IPS DF 6.9 (cell line): ENCODE results near the gene NKAIN2.
"Not testable (repeated sequence)": the region's sequence is repeated elsewhere in the genome, so short reads cannot be mapped to it uniquely, and the experiment has no call there.

Experiments used
- DNase-seq: peaks from one replicate; pipeline ENCODE4 v3.0.0-alpha.2; 2013; ENCODE audit warnings: low read depth, low spot score
- H3K27ac ChIP-seq: one replicate; pipeline ENCODE4 v1.5.1; 2013; ENCODE audit warnings: low read length, control low read depth
- H3K27me3 ChIP-seq: 2 replicates; pipeline ENCODE4 v1.6.1; 2013; ENCODE audit warnings: mild to moderate bottlenecking, low read length; ENCODE audit not compliant: control insufficient read depth, insufficient read depth
- H3K36me3 ChIP-seq: 2 replicates; pipeline ENCODE4 v1.6.1; 2013; ENCODE audit warnings: low read length; ENCODE audit not compliant: control insufficient read depth, insufficient read depth
- H3K4me1 ChIP-seq: 2 replicates; pipeline ENCODE4 v1.6.1; 2013; ENCODE audit warnings: low read length; ENCODE audit not compliant: control insufficient read depth, insufficient read depth
- H3K4me3 ChIP-seq: 2 replicates; pipeline ENCODE4 v1.5.1; 2013; ENCODE audit warnings: mild to moderate bottlenecking, low read length
- H3K9me3 ChIP-seq: 2 replicates; pipeline ENCODE4 v1.6.1; 2013; ENCODE audit warnings: low read length, inconsistent platforms; ENCODE audit not compliant: control insufficient read depth, insufficient read depth
- WGBS: extraction: QIAGEN DNeasy Blood & Tissue Kit; methylation state at CpG from one replicate; pipeline ENCODE4 v1.1.7; 2013; ENCODE audit warnings: mixed read lengths, missing lambda C conversion rate; ENCODE audit not compliant: insufficient read length, insufficient coverage; 5-methylcytosine and 5-hydroxymethylcytosine counted together

Gene NKAIN2

DNA sequence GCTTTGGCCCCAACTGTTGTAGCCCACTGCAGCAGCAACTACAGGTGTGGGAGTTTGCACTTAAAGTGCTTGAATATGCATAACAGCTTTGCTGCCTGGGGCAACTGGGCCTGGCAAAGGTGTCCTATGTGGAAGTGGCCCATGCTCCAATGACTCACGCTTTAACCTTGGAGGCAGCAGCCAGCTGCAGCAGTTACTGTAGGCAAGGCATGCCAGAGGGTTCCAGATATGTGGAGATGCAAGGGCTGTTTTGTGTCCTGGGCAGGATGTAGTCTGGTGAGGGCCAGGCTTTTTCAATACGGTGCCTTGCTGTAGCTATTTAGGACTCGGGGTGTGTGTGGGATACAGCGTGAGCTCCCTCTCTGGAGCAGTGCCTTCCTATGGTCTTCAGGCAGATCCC is 150.3 kb downstream of the NKAIN2 start:
- H3K9me3 ChIP-seq, result no peaks in the 10 kb centered on the region
- DNase-seq, result no peak
- WGBS, result no CpG with 5 or more reads among the region's 4 CpGs
- H3K27ac ChIP-seq, result no peak overlapping the region
- no peak overlapping the region for H3K4me3 ChIP-seq
- H3K4me1 ChIP-seq, result 0 out of 2 replicates have a peak, but pooled peaks cover 3% of the 10 kb centered on the region
- no peaks in the 10 kb centered on the region for H3K36me3 ChIP-seq
- no peaks in the 10 kb centered on the region for H3K27me3 ChIP-seq

DNA sequence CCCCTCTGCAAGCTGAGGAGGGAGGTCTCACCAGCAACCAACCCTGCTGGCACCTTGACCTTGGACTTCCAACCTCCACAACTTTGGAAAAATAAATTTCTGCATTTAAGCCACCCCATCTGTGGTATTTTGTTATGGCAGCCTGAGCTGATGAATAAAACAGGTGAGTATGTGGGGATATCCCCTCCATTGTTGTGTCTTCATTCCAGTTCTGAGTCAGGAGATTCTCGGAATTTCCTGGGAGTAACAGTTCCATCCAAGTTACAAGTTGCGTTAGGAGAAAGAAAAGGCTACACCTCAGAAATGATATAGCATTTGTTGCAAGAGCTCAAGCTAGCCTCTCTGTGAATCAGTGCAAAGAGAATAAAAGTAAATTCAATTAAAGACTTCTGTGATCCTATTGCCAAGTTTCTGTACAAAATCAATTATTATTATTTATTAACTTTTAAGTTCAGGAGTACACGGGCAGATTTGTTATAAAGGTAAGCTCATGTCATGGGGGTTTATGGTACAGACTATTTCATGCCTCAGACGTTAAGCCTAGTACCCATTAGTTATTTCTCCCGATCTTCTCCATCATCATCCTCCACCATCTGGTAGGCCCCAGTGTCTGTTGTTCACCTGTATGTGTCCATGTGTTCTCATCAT is 153.0 kb downstream of the NKAIN2 start:
- H3K9me3 ChIP-seq, result no peaks in the 10 kb centered on the region
- H3K4me3 ChIP-seq, result no peak overlapping the region
- H3K27me3 ChIP-seq, result no peaks in the 10 kb centered on the region
- DNase-seq, result no peak
- H3K4me1 ChIP-seq, result 0 out of 2 replicates have a peak, but pooled peaks cover 3% of the 10 kb centered on the region
- whole genome bisulfite sequencing, result no CpG with 5 or more reads among the region's 5 CpGs
- H3K27ac ChIP-seq, result no peak overlapping the region
- no peaks in the 10 kb centered on the region for H3K36me3 ChIP-seq

DNA sequence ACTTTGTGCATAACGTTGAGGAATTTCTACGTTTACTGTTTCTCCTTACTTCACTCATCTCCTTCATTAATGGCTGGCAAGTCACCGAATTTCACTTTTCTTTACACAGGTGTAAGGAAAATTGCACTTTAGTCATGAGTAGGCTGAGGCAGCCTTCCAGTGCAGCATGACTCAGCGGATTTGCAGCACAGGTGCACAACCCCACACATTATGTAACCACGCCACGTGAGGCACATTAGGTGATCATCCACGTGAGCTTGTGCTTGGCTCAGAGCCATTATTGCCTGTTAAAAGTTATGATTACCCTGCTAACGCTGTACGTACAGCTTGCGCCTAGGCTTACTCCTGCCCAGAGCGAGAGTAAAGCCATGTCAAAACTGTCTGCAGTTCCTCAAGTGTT is 158.8 kb downstream of the NKAIN2 start:
- peaks cover 2% of the 10 kb centered on the region; the same call in 1 of the 2 replicates for H3K4me1 ChIP-seq
- DNase-seq, result no peak
- H3K4me3 ChIP-seq, result no peak overlapping the region
- no peak overlapping the region for H3K27ac ChIP-seq
- WGBS, result no CpG with 5 or more reads among the region's 11 CpGs
- no peaks in the 10 kb centered on the region for H3K36me3 ChIP-seq
- H3K9me3 ChIP-seq, result no peaks in the 10 kb centered on the region
- H3K27me3 ChIP-seq, result no peaks in the 10 kb centered on the region

DNA sequence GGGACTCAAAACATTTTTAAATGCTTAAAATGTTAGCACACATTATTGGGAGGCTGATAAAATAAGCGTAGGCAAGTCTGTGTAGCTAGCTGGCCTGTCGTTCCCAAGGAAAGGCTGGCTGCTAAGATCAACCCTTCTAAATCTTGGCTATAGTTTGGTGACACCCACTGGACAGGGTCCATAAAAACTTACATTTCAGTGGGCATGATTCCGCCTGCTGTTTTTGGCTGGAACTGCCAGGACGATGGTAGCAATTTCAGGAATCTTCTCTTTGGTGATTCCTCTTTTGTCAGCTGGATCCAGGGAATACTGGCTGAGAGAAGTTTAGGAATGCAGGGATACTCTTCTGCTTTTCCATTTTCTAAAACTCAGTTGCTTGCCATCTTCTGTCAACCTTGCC is 162.2 kb downstream of the NKAIN2 start:
- no peaks in the 10 kb centered on the region for H3K27me3 ChIP-seq
- no peak overlapping the region for H3K4me3 ChIP-seq
- H3K4me1 ChIP-seq, result peaks cover 2% of the 10 kb centered on the region; the same call in 1 of the 2 replicates
- no peaks in the 10 kb centered on the region for H3K36me3 ChIP-seq
- H3K9me3 ChIP-seq, result no peaks in the 10 kb centered on the region
- no CpG with 5 or more reads among the region's 4 CpGs for WGBS
- no peak overlapping the region for H3K27ac ChIP-seq
- DNase-seq, result peak; percentile 54

DNA sequence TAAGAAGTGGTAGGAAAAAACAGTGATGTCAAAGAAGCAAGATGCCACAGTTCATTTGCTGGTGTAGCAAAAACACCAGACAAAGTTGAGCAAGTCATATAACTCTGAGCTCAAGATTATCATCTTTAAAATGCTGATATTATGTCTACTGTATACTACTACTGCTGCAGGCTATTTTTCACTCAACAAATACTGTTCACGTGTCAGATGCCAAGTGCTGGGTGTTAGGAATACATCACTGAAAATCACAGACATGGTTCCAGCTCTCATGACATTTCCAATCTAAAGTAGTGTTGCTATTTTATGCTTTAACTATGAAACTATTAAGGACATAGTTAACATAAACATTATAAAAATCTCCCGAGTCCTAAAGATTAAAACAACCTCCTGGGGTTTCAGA is 163.0 kb downstream of the NKAIN2 start:
- no peak overlapping the region for H3K4me3 ChIP-seq
- H3K9me3 ChIP-seq, result no peaks in the 10 kb centered on the region
- no peak for DNase-seq
- no peak overlapping the region for H3K27ac ChIP-seq
- H3K36me3 ChIP-seq, result no peaks in the 10 kb centered on the region
- peaks cover 2% of the 10 kb centered on the region; the same call in 1 of the 2 replicates for H3K4me1 ChIP-seq
- no peaks in the 10 kb centered on the region for H3K27me3 ChIP-seq
- WGBS, result no CpG with 5 or more reads among the region's 2 CpGs

DNA sequence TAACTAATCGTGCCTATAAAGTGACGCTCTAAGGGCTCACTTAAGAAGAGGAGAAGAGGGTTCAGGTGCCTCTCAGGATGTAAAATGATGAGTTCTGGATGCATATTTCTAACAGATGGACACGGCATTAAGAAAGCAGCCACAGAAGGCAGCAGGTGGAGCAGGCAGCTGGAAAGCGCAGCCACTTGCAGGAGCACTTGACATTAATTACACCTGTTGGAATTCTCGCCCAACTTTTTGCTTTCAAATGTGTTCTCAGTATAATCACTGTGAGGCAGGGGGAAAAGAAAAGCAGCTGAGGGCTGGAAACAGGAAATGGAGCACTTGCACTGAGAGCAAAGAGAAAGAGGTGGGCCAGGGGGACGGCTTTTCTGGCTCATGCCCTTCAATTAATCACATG is 164.2 kb downstream of the NKAIN2 start:
- H3K27me3 ChIP-seq, result no peaks in the 10 kb centered on the region
- WGBS, result no CpG with 5 or more reads among the region's 6 CpGs
- H3K4me3 ChIP-seq, result no peak overlapping the region
- no peak for DNase-seq
- no peak overlapping the region for H3K27ac ChIP-seq
- no peaks in the 10 kb centered on the region for H3K9me3 ChIP-seq
- H3K36me3 ChIP-seq, result no peaks in the 10 kb centered on the region
- no peaks in the 10 kb centered on the region for H3K4me1 ChIP-seq

DNA sequence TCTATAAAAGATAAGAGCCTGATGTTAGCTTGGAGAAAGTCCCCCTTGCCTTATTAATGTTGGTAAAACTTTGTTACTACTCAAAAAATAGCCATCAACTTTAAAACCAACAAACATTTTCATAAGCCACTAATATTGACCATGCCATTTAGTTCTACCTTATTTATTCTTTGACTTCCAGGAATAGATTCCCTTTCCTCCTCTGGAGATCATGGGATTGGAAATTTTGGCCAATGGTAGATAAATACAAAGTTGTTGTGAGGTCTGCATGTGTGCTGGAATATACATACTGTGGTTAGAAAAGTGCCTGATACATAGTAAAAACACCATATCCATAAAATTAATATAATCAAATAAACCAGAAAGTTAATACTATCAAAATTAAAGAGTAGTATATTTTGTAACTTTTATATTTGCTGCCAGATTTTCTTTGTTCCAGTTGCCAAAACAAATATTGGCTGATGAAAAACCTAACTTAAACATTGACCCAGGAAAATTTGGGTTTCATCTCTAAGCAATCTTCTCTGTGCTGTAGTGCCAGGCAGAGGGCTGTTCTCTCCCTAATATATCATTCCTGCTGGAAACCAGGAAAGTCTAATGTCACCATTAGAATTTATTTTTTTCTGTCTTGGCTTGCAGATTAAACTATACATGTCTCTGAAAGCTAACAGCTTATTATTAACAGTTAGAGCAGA is 169.1 kb downstream of the NKAIN2 start:
- Histone ChIP-seq H3K4me3 (no peak overlapping the region), H3K4me1 (no peaks in the 10 kb centered on the region), H3K27me3 (no peaks in the 10 kb centered on the region), H3K36me3 (no peaks in the 10 kb centered on the region), H3K9me3 (no peaks in the 10 kb centered on the region), H3K27ac (no peak overlapping the region)
- DNase-seq, result no peak

DNA sequence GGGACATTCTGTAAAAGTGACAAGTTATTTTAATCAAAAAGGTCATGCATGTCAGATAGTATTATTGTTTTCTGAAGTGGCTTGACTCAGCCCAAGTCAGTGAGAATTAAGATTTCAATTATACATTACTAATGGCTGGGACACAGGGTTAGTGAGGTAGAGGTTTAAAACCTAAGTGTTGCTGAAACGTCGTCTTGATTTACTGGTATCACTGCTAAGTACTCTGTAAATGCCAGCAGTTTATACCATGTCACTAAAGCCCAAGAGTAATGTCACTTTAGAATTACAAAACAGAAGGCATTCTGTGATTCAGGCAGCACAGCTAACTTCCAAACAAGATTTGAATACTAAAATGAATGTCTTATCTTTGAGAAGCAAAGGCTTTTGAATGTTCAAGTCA is 176.6 kb downstream of the NKAIN2 start:
- no CpG with 5 or more reads among the region's 2 CpGs for WGBS
- Histone ChIP-seq H3K9me3 (no peaks in the 10 kb centered on the region), H3K4me1 (no peaks in the 10 kb centered on the region), H3K27me3 (no peaks in the 10 kb centered on the region), H3K27ac (no peak overlapping the region), H3K36me3 (no peaks in the 10 kb centered on the region), H3K4me3 (no peak overlapping the region)
- DNase-seq, result no peak

DNA sequence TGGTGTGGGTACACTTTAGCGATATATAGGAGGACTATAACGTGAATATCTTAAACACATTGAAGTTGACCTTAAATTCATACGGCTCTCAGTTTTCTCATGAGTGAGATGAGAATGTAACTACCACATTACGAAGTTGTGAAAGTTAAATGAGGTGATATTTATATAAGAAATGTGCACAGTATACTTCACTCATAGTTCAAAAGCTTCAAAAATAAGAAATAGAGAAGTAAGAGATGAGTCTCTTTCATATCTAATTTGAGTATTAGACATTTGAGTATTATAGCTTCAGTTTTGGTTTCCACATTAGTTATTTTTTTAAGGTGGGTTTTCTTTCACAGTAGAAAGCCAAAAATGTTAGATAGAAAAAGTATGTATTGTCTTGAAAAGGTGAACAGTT is 183.3 kb downstream of the NKAIN2 start:
- no CpG with 5 or more reads among the region's 4 CpGs for WGBS
- no peak overlapping the region for H3K27ac ChIP-seq
- no peaks in the 10 kb centered on the region for H3K36me3 ChIP-seq
- no peaks in the 10 kb centered on the region for H3K9me3 ChIP-seq
- no peaks in the 10 kb centered on the region for H3K27me3 ChIP-seq
- H3K4me1 ChIP-seq, result no peaks in the 10 kb centered on the region
- no peak for DNase-seq
- no peak overlapping the region for H3K4me3 ChIP-seq

DNA sequence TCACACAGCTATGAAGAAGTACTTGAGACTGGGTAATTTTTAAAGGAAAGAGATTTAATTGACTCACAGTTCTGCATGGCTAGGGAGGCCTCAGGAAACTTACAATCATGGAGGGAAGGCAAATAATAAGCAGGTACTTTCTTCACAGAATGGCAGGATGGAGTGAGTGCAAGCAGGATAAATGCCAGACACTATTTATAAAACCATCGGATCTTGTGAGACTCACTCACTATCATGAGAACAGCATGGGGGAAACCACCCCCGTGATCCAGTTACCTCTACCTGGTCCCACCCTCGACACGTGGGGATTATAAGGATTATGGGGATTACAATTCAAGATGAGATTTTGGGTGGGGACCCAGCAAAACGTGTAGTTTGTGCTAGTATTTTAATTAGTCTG is 186.3 kb downstream of the NKAIN2 start:
- not testable (repeated sequence) for H3K4me1 ChIP-seq, H3K36me3 ChIP-seq, DNase-seq, H3K27me3 ChIP-seq, H3K9me3 ChIP-seq, H3K27ac ChIP-seq, H3K4me3 ChIP-seq
- WGBS, result no CpG with 5 or more reads among the region's 5 CpGs

DNA sequence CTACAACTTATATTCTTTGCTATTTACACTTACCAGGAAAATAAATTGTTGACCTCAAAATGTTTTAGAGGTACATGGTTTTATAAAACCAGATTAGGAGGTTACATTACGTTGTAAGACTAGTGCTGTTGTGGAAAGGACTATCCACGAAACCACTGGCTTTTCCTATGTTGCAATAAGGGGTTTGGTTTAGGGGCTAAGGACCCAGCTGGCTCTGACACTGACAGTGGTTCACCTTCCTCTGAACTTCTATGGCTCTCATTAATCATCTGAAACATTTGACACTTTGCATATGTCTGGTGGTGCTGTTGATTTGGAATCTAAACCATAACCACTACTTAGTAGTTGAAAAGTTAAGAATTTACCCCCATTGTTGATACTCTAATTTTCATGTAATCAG is 186.7 kb downstream of the NKAIN2 start:
- DNase-seq, result no peak
- H3K4me1 ChIP-seq, result no peaks in the 10 kb centered on the region
- WGBS, result no CpG with 5 or more reads among the region's 2 CpGs
- no peak overlapping the region for H3K4me3 ChIP-seq
- H3K27me3 ChIP-seq, result no peaks in the 10 kb centered on the region
- H3K36me3 ChIP-seq, result no peaks in the 10 kb centered on the region
- no peaks in the 10 kb centered on the region for H3K9me3 ChIP-seq
- no peak overlapping the region for H3K27ac ChIP-seq
